ENCODE measurements around the gene PPP5C. TPM values are rescaled to one million over a fixed set of nuclear protein-coding genes. Genes with fewer than 3 reads are reported as not detected.

The PPP5C gene
- total RNA-seq, 1 donor from 2014 or later: 48.9 TPM

DNA sequence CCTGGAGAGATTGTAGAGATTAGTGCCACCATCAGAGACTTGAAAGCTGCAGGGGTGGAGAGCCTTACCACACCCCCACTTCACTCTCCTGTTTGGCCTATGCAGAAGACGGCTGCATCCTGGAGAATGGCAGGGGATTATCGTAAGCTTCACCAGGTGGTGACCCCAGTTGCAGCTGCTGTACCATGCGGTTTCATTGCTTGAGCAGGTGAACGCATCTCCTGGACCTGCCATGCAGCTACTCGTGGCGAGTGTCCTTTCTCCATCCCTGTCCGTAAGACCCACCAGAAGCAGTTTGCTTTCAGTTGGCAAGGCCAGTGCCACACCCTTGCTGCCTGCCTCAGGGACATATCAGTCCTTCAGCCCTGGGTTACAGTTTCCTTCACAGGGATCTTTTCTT lies 21.2 kb downstream of the PPP5C start:
- Histone ChIP-seq H3K4me3 (no peak overlapping the region), H3K9me3 (no peaks in the 10 kb centered on the region), H3K27ac (no peak overlapping the region), H3K27me3 (ENCODE audit: low read depth) (no peaks in the 10 kb centered on the region), H3K4me1 (peaks cover 19% of the 10 kb centered on the region), H3K36me3 (peaks cover 54% of the 10 kb centered on the region)
- TF ChIP-seq, protein P1, sequence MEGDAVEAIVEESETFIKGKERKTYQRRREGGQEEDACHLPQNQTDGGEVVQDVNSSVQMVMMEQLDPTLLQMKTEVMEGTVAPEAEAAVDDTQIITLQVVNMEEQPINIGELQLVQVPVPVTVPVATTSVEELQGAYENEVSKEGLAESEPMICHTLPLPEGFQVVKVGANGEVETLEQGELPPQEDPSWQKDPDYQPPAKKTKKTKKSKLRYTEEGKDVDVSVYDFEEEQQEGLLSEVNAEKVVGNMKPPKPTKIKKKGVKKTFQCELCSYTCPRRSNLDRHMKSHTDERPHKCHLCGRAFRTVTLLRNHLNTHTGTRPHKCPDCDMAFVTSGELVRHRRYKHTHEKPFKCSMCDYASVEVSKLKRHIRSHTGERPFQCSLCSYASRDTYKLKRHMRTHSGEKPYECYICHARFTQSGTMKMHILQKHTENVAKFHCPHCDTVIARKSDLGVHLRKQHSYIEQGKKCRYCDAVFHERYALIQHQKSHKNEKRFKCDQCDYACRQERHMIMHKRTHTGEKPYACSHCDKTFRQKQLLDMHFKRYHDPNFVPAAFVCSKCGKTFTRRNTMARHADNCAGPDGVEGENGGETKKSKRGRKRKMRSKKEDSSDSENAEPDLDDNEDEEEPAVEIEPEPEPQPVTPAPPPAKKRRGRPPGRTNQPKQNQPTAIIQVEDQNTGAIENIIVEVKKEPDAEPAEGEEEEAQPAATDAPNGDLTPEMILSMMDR (IDR thresholded peaks at IDR 0.05): no peak
- intact Hi-C loops (cut with DNase I): no loop called here
- no peak for ATAC-seq
- no peak for DNase-seq

DNA sequence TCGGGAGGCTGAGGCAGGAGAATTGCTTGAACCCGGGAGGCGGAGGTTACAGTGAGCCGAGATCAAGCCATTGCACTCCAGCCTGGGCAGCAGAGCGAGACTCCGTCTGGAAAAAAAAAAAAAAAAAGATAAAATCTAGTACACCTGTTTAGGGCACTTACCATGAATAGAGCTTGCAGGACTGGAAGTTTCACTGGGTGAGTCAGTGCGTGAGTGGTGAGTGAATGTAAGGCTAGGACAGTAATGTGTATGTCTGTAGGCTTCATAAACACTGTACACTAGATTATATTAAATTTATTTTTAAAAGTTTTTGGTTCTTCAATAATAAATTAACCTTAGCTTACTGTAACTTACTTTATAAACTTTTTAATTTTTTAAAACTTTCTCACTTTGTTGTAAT lies 22.9 kb downstream of the PPP5C start:
- Histone ChIP-seq H3K36me3 (peaks cover 40% of the 10 kb centered on the region), H3K4me3 (no peak overlapping the region), H3K27me3 (ENCODE audit: low read depth) (no peaks in the 10 kb centered on the region), H3K9me3 (no peaks in the 10 kb centered on the region), H3K27ac (no peak overlapping the region), H3K4me1 (peaks cover 32% of the 10 kb centered on the region)
- ATAC-seq (no peak), DNase-seq (no peak)
- intact Hi-C loops (cut with DNase I): no loop called here
- TF ChIP-seq, protein P1 (IDR thresholded peaks at IDR 0.05): no peak

DNA sequence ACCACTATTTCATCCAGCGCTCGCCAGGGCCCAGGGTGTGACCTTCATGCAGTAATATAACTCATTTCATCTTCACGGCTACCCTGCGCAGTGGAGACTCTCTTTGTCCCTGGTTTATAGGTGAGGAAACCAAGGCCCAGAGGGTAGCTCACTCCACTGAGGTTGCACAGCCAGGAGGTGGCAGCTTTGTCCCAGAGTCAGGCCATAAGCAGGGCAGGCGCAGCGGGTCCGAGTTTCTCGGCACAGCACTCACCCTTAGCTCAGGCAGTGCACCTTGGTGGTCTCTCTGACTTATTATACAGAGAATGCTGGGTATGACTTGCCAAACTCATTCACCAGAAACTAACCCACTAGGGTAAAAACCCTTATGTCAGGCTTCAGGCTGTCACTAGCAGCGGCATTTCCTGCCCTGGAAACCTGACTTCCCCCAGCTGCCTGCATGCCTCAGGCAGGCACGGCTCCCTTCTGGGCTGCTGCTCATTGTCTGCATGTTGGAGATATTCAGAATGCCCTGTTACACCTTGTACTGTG lies 24.5 kb downstream of the PPP5C start:
- intact Hi-C loops (cut with DNase I): no loop called here

DNA sequence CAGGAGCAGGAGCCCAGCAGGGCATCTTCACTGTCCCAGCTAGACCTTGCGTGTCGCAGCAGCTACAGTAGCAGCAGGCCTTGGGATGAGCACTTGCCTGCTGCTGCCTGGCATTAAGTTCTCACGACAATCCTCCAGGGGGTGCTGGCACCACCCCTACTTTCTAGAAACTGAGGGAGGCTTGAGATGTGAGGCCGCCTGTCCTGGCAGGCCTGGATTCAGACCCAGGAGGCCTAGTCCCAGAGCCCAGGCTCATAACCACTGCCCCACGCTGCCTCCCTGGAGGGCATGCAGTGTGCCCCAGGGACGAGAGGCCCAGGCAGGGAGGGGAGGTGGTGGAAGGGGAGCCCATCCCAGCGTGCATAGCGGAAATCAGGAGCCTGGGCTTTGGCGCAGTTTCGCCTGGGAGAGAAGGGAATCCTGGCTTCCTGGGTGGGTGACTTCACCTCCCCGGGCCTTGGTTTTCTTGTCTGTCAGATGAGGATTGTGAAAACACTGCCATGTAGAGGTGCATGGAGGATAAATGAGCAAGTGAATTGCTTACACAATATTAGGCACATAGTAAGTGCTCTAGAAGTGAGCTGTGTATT lies 26.1 kb downstream of the PPP5C start:
- no peak for ATAC-seq
- Histone ChIP-seq H3K36me3 (peaks cover 46% of the 10 kb centered on the region), H3K4me1 (peaks cover 32% of the 10 kb centered on the region), H3K27ac (peak overlapping the region; percentile 54), H3K9me3 (no peaks in the 10 kb centered on the region), H3K4me3 (no peak overlapping the region), H3K27me3 (ENCODE audit: low read depth) (no peaks in the 10 kb centered on the region)
- TF ChIP-seq, protein P1 (IDR thresholded peaks at IDR 0.05): no peak
- intact Hi-C loops (cut with DNase I): no loop called here
- DNase-seq: no peak

More for the DNA sequence above, 24.5 kb downstream of the PPP5C start:
- Histone ChIP-seq H3K4me3 (no peak overlapping the region), H3K36me3 (peaks cover 44% of the 10 kb centered on the region), H3K27ac (no peak overlapping the region), H3K4me1 (peaks cover 32% of the 10 kb centered on the region), H3K9me3 (no peaks in the 10 kb centered on the region), H3K27me3 (ENCODE audit: low read depth) (no peaks in the 10 kb centered on the region)
- ATAC-seq: no peak
- no peak for DNase-seq
- TF ChIP-seq, protein P1 (IDR thresholded peaks at IDR 0.05): no peak

DNA sequence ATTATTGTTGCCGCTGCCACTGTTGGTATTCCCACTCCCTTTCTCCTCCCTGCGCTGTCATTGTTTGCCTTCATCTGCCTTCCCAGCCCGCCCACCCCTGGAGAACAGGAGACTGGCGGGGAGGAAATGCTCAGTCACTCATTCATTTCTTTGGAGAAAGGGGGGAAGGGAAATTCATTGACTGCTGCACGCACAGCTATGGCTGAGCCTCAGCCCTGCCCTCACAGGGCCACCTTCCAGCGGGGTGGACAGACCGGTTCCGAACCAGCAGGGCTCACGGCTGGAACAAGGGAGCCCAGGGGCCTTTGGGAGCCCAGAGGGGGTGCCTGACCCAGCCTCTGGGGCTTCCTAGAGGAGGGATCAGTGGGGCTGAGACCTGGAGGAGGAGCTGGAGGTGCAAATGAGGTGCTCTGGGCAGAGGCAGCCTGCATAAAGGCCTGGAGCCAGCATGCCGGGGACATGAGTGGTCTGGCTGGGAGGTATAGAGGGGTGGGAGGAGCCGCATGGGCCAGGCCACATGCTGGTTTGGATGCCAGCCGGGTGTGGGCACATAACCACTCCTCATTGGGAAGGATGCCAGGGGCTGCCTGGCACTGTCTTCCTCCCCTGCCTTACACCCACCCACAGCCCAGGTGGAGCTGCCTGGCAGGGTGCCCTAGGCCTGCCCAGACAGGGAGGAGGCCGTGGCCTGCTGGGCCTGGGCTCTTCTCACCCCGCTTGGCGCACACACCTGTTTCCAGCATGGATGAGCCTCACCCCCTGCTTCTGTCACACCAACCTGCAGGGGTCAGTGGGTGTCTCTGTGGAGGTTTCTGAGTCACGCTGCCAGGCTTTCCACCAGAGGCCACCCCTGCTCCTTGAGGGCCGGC lies 26.8 kb downstream of the PPP5C start:
- Histone ChIP-seq H3K36me3 (peaks cover 49% of the 10 kb centered on the region), H3K27me3 (ENCODE audit: low read depth) (no peaks in the 10 kb centered on the region), H3K4me3 (no peak overlapping the region), H3K9me3 (no peaks in the 10 kb centered on the region), H3K27ac (peak overlapping the region; percentile 54), H3K4me1 (peaks cover 32% of the 10 kb centered on the region)
- DNase-seq (peak; percentile 93), ATAC-seq (peak; percentile 91 to 92)
- TF ChIP-seq, protein P1 (IDR thresholded peaks at IDR 0.05): no peak
- intact Hi-C loops (cut with DNase I): no loop called here

Measured in lower lobe of right lung (tissue), 2 donors.